Measurements from ENCODE around the gene NPL. TPM values are rescaled to one million over a fixed set of nuclear protein-coding genes. Genes with fewer than 3 reads are reported as not detected.
A peak's percentile ranks its signal among the peaks of the same experiment; 100 is the strongest.

The NPL gene
- total and polyA plus RNA-seq, 9 of the 15 experiments (the other 6 are each of a cell fraction or from before 2014, with no cell fraction given) = 9.9 to 22.3 (median 14.2) TPM

DNA sequence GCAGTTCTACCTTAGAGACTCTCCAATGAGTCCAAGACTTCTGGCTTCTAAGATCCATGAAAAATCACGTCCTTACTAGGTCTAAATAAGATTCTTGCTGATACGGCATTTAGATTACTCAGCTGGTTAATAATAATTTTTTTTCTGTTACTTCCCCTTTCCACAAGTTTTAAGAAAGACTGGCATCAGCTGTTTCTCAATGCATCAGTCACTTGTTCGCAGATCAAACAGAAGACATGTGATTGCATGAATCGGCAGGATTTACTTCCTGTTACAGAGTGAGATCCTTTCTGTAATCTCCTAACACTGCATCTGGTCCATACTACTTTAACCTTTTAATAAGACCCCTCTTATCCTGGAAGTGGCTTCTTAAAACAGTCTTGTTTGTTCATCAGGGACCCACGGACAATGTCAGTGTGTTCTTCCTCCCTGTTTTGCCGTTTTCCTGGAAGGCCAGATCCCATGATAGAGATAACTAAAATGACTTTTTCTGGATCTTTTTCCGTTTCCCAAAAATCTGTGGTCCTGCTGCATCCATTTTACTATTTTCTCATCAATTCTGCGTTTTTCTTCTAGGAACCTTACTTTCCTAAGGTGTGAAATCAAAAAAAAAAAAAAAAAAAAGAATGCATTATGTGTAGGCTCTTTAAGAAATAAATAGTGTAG is 6.1 kb downstream of the NPL start (continued):
- TF ChIP-seq, protein P1, sequence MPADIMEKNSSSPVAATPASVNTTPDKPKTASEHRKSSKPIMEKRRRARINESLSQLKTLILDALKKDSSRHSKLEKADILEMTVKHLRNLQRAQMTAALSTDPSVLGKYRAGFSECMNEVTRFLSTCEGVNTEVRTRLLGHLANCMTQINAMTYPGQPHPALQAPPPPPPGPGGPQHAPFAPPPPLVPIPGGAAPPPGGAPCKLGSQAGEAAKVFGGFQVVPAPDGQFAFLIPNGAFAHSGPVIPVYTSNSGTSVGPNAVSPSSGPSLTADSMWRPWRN (IDR thresholded peaks at IDR 0.05; ENCODE audit: low read depth) = peak; percentile 39; the same call in 1 of the 2 replicates
- no peak for TF ChIP-seq NFIX (CRISPR knock-in tag; IDR thresholded peaks at IDR 0.05; ENCODE audit: low read depth)
- no peak for TF ChIP-seq ZNF408 (CRISPR knock-in tag; IDR thresholded peaks at IDR 0.05; ENCODE audit: low read depth)
- no peak for TF ChIP-seq HNRNPH1 (optimal IDR thresholded peaks at IDR 0.05; ENCODE audit: low read depth, low read length)
- TF ChIP-seq, protein P2, sequence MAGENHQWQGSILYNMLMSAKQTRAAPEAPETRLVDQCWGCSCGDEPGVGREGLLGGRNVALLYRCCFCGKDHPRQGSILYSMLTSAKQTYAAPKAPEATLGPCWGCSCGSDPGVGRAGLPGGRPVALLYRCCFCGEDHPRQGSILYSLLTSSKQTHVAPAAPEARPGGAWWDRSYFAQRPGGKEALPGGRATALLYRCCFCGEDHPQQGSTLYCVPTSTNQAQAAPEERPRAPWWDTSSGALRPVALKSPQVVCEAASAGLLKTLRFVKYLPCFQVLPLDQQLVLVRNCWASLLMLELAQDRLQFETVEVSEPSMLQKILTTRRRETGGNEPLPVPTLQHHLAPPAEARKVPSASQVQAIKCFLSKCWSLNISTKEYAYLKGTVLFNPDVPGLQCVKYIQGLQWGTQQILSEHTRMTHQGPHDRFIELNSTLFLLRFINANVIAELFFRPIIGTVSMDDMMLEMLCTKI (IDR thresholded peaks at IDR 0.05; ENCODE audit: partially characterized antibody) = no peak
- no peak for TF ChIP-seq NEUROD1 (IDR thresholded peaks at IDR 0.05; ENCODE audit: borderline replicate concordance, low read depth, low read length, partially characterized antibody)
- TF ChIP-seq RBM25 (IDR thresholded peaks at IDR 0.05; ENCODE audit: low read depth, low read length, severe bottlenecking) = no peak
- TF ChIP-seq, protein P3, sequence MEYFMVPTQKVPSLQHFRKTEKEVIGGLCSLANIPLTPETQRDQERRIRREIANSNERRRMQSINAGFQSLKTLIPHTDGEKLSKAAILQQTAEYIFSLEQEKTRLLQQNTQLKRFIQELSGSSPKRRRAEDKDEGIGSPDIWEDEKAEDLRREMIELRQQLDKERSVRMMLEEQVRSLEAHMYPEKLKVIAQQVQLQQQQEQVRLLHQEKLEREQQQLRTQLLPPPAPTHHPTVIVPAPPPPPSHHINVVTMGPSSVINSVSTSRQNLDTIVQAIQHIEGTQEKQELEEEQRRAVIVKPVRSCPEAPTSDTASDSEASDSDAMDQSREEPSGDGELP (CRISPR knock-in tag; IDR thresholded peaks at IDR 0.05; ENCODE audit: borderline replicate concordance) = peak; percentile 75; the same call in 1 of the 2 replicates
- TF ChIP-seq SAFB (IDR thresholded peaks at IDR 0.05; ENCODE audit: borderline replicate concordance, low read depth, low read length) = no peak
- TF ChIP-seq ZNF707 (CRISPR knock-in tag; conservative IDR thresholded peaks at IDR 0.05) = no peak
- no peak for TF ChIP-seq ZNF134 (CRISPR knock-in tag; conservative IDR thresholded peaks at IDR 0.05)
- no peak for TF ChIP-seq KHSRP (IDR thresholded peaks at IDR 0.05)
- no peak for TF ChIP-seq NR3C1 (CRISPR knock-in tag; IDR thresholded peaks at IDR 0.05)
- TF ChIP-seq HDAC3 (IDR thresholded peaks at IDR 0.05; ENCODE audit: borderline replicate concordance, partially characterized antibody) = peak; percentile 38
- TF ChIP-seq SETDB1 (IDR thresholded peaks at IDR 0.05; ENCODE audit: low read length) = no peak
- TF ChIP-seq, protein P4, sequence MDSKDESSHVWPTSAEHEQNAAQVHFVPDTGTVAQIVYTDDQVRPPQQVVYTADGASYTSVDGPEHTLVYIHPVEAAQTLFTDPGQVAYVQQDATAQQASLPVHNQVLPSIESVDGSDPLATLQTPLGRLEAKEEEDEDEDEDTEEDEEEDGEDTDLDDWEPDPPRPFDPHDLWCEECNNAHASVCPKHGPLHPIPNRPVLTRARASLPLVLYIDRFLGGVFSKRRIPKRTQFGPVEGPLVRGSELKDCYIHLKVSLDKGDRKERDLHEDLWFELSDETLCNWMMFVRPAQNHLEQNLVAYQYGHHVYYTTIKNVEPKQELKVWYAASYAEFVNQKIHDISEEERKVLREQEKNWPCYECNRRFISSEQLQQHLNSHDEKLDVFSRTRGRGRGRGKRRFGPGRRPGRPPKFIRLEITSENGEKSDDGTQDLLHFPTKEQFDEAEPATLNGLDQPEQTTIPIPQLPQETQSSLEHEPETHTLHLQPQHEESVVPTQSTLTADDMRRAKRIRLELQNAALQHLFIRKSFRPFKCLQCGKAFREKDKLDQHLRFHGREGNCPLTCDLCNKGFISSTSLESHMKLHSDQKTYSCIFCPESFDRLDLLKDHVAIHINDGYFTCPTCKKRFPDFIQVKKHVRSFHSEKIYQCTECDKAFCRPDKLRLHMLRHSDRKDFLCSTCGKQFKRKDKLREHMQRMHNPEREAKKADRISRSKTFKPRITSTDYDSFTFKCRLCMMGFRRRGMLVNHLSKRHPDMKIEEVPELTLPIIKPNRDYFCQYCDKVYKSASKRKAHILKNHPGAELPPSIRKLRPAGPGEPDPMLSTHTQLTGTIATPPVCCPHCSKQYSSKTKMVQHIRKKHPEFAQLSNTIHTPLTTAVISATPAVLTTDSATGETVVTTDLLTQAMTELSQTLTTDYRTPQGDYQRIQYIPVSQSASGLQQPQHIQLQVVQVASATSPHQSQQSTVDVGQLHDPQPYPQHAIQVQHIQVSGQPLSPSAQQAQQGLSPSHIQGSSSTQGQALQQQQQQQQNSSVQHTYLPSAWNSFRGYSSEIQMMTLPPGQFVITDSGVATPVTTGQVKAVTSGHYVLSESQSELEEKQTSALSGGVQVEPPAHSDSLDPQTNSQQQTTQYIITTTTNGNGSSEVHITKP (IDR thresholded peaks at IDR 0.05; ENCODE audit: partially characterized antibody) = no peak
- TF ChIP-seq ZNF584 (CRISPR knock-in tag; IDR thresholded peaks at IDR 0.05; ENCODE audit: low read depth) = no peak
- TF ChIP-seq, protein P5, sequence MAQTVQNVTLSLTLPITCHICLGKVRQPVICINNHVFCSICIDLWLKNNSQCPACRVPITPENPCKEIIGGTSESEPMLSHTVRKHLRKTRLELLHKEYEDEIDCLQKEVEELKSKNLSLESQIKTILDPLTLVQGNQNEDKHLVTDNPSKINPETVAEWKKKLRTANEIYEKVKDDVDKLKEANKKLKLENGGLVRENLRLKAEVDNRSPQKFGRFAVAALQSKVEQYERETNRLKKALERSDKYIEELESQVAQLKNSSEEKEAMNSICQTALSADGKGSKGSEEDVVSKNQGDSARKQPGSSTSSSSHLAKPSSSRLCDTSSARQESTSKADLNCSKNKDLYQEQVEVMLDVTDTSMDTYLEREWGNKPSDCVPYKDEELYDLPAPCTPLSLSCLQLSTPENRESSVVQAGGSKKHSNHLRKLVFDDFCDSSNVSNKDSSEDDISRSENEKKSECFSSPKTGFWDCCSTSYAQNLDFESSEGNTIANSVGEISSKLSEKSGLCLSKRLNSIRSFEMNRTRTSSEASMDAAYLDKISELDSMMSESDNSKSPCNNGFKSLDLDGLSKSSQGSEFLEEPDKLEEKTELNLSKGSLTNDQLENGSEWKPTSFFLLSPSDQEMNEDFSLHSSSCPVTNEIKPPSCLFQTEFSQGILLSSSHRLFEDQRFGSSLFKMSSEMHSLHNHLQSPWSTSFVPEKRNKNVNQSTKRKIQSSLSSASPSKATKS (CRISPR knock-in tag; IDR thresholded peaks at IDR 0.05) = no peak
- TF ChIP-seq ZNF586 (CRISPR knock-in tag; conservative IDR thresholded peaks at IDR 0.05) = no peak
- TF ChIP-seq ZNF785 (CRISPR knock-in tag; IDR thresholded peaks at IDR 0.05) = no peak

Data from K562 (cell line).